ENCODE results near the gene LCN9.

DNA sequence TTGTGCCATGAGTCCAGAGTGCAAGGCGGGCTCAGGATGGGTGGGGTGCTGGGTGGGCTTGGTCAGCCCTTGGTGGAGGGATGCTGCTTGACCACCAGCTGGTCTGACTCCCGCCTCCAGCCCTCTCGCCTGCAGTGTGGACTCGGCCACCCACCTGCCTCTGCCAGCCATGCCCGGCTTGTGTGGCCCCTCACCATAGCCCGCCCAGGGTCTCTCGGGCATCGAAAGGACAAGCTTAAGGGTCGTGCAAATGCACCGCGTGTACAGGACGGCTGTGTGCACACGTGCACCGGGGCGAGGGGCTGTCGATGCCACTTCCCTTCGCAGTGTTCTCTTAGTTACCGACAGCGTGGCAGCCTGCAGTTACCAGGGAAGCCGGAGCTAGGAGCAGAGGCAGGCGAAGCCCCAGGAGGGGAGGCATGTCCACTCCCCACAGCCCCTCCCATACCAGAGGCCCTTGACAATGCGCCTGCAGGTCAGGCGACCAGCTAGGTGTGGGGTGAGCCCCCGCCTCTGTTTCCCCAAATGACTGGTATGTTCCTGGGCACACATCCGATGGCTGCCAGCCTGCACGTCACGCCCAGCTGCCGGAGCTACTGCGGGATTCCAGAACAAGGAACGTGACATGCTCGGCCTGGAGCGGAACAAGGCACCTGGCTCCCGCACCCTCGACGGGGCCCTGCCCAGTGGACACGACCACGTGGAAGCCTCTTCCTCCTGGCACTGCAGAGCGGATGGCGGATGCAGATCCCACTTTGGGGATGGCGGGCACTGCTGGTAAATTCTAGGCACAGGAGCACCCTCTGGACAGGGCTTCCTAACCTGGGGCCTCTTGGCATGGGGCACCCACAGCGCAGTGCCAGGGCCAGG lies 7.8 kb downstream of the LCN9 start:
- TF ChIP-seq, protein P1, sequence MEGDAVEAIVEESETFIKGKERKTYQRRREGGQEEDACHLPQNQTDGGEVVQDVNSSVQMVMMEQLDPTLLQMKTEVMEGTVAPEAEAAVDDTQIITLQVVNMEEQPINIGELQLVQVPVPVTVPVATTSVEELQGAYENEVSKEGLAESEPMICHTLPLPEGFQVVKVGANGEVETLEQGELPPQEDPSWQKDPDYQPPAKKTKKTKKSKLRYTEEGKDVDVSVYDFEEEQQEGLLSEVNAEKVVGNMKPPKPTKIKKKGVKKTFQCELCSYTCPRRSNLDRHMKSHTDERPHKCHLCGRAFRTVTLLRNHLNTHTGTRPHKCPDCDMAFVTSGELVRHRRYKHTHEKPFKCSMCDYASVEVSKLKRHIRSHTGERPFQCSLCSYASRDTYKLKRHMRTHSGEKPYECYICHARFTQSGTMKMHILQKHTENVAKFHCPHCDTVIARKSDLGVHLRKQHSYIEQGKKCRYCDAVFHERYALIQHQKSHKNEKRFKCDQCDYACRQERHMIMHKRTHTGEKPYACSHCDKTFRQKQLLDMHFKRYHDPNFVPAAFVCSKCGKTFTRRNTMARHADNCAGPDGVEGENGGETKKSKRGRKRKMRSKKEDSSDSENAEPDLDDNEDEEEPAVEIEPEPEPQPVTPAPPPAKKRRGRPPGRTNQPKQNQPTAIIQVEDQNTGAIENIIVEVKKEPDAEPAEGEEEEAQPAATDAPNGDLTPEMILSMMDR (IDR thresholded peaks at IDR 0.05; ENCODE audit: insufficient read depth, low read depth, low read length) = no peak
- no peak for TF ChIP-seq EZH2 (IDR thresholded peaks at IDR 0.05; ENCODE audit: insufficient read depth, low read length)
